A673 (cell line): Measurements from ENCODE around the gene SIGLEC7. TPM values are rescaled to one million over a fixed set of nuclear protein-coding genes. Genes with fewer than 3 reads are reported as not detected.

Experiments used
- BruUV-seq: library from RNA; stranded (reverse); fragments of 400-500 nt; replicated peaks from 2 replicates; lab custom pipeline; 2021; lab: Mats Ljungman, UMichigan
- CTCF ChIA-PET: fragments of 300-600 bp; sonication (Branson Sonifier 250); formaldehyde crosslinking; loops from one replicate; lab custom pipeline; 2022; ENCODE audit warnings: antibody characterized with exemption; lab: Charles Lee
- POLR2A ChIA-PET: fragments of 300-600 bp; sonication (Branson Sonifier 250); formaldehyde crosslinking; loops from one replicate; lab custom pipeline; 2022; ENCODE audit warnings: antibody characterized with exemption; ENCODE audit not compliant: low non-redundant PET; lab: Charles Lee
- DNase-seq: peaks from one replicate; pipeline ENCODE4 v3.0.0-alpha.2; 2015; ENCODE audit warnings: low spot score
- H3K27ac ChIP-seq: fragments of 200-600 bp; sonication (generic); 2 replicates; pipeline ENCODE4 v1.5.1; 2016; ENCODE audit warnings: mixed run types, low read depth, mild to moderate bottlenecking, mixed read lengths, antibody characterized with exemption, low read length; ENCODE audit not compliant: poor library complexity, severe bottlenecking
- H3K27me3 ChIP-seq: fragments of 200-600 bp; sonication (generic); replicated peaks from 2 replicates; pipeline ENCODE4 v1.6.1; 2017; ENCODE audit warnings: mixed run types, low read depth, mild to moderate bottlenecking, mixed read lengths, antibody characterized with exemption, low read length; ENCODE audit not compliant: insufficient read depth, poor library complexity
- H3K36me3 ChIP-seq: fragments of 200-600 bp; sonication (generic); 2 replicates; pipeline ENCODE4 v1.6.1; 2016; ENCODE audit warnings: mixed run types, mild to moderate bottlenecking, mixed read lengths, antibody characterized with exemption, low read length; ENCODE audit not compliant: insufficient read depth, poor library complexity, severe bottlenecking
- H3K4me1 ChIP-seq: fragments of 200-600 bp; sonication (generic); 2 replicates; pipeline ENCODE4 v1.6.1; 2017; ENCODE audit warnings: mixed run types, mild to moderate bottlenecking, mixed read lengths, antibody characterized with exemption, low read length; ENCODE audit not compliant: insufficient read depth, poor library complexity, severe bottlenecking
- H3K4me3 ChIP-seq: fragments of 200-600 bp; sonication (generic); 2 replicates; pipeline ENCODE4 v1.5.1; 2016; ENCODE audit warnings: low read depth, mixed run types, mild to moderate bottlenecking, mixed read lengths, low read length; ENCODE audit not compliant: poor library complexity, severe bottlenecking
- H3K9me3 ChIP-seq: fragments of 200-600 bp; sonication (generic); 2 replicates; pipeline ENCODE4 v1.6.1; 2016; ENCODE audit warnings: mixed run types, low read depth, mild to moderate bottlenecking, mixed read lengths, antibody characterized with exemption, low read length; ENCODE audit not compliant: poor library complexity, severe bottlenecking
- CTCF ChIP-seq: fragments of 300-800, 200-600 bp; sonication (generic); conservative IDR thresholded peaks from 2 replicates; pipeline ENCODE4 v1.5.1; 2017; ENCODE audit warnings: low read depth, mild to moderate bottlenecking, antibody characterized with exemption, low read length, moderate library complexity, mixed read lengths
- EZH2 ChIP-seq: fragments of 200-600 bp; sonication (generic); IDR thresholded peaks from 2 replicates; pipeline ENCODE4 v1.6.1; 2017; ENCODE audit warnings: borderline replicate concordance, low read depth, mild to moderate bottlenecking, mixed read lengths, antibody characterized with exemption, low read length; ENCODE audit not compliant: poor library complexity, severe bottlenecking
- intact Hi-C: fragments of 100-400 bp; cut with micrococcal nuclease; formaldehyde crosslinking; loops from one replicate; pipeline ENCODE4 v1.10.0; 2022; ENCODE audit not compliant: unreplicated experiment
- total RNA-seq: library from RNA; stranded (reverse); gene quantifications from 2 replicates; pipeline ENCODE4 v1.2.3, GENCODE V29; 2021

SIGLEC7 gene
- total RNA-seq, 1 experiment from 2014 or later = not detected

GRCh38 chr19:51124216-51124615 is 17.9 kb upstream of the SIGLEC7 start:
- Histone ChIP-seq H3K27ac (no peak overlapping the region), H3K4me3 (no peak overlapping the region), H3K27me3 (peaks cover 5% of the 10 kb centered on the region), H3K36me3 (no peaks in the 10 kb centered on the region), H3K9me3 (no peaks in the 10 kb centered on the region), H3K4me1 (no peaks in the 10 kb centered on the region)
- no peak for DNase-seq
- ChIA-PET POLR2A (no interaction called here), CTCF (no interaction called here)
- TF ChIP-seq EZH2 (no peak), CTCF (no peak)
- intact Hi-C loops = no loop called here
- no TSS peak for BruUV-seq

- Histone ChIP-seq H3K27me3 (peaks cover 5% of the 10 kb centered on the region), H3K9me3 (no peaks in the 10 kb centered on the region), H3K4me1 (no peaks in the 10 kb centered on the region), H3K27ac (no peak within 1 kb of the TSS), H3K36me3 (no peaks in the 10 kb centered on the region), H3K4me3 (no peak within 1 kb of the TSS)
- ChIA-PET POLR2A (no interaction called here), CTCF (no interaction called here)
- intact Hi-C loops = no loop called here
- BruUV-seq = no TSS peak
- DNase-seq = no peak
- no peak for TF ChIP-seq CTCF
- no peak for TF ChIP-seq EZH2
These were observed 17.4 kb upstream of the SIGLEC7 start, which contains the start of gene SIGLEC9 for GRCh38 chr19:51124729-51125128. Gene SIGLEC9, plus strand, starts transcription at chr19:51124906. Its CDS starts 69 bp downstream, at chr19:51124975.

- ChIA-PET CTCF (no interaction called here), POLR2A (no interaction called here)
- DNase-seq = no peak
- Histone ChIP-seq H3K36me3 (no peaks in the 10 kb centered on the region), H3K9me3 (no peaks in the 10 kb centered on the region), H3K4me3 (no peak overlapping the region), H3K4me1 (no peaks in the 10 kb centered on the region), H3K27me3 (peaks cover 11% of the 10 kb centered on the region), H3K27ac (no peak overlapping the region)
- no TSS peak for BruUV-seq
- no peak for TF ChIP-seq EZH2
- no peak for TF ChIP-seq CTCF
- intact Hi-C loops = no loop called here
These were observed 16.6 kb upstream of the SIGLEC7 start for GRCh38 chr19:51125421-51126075.
